ENCODE data around the gene SRC.

Gene SRC

GRCh38 chr20:37395921-37396415 is 50.0 kb downstream of the SRC start:
- H3K9me3 ChIP-seq (replicated peaks in 1 of 11), result no peaks in the 10 kb centered on the region
- peaks cover 37 to 57% (median 43%) of the 10 kb centered on the region in 10 experiments for H3K4me1 ChIP-seq
- peak overlapping the region in 9 of 11 experiments; percentile 25 to 69 (median 44); a peak in 8 of 22 replicates for H3K9ac ChIP-seq
- H3K27ac ChIP-seq, result peak overlapping the region in 8 of 11 experiments; percentile 30 to 65 (median 50); a peak in 11 of 22 replicates
- no peak for TF ChIP-seq Cebpa-rat (IDR thresholded peaks at IDR 0.05)
- H3K4me2 ChIP-seq, result peak overlapping the region; percentile 54 to 84 (median 67)
- H4K20me1 ChIP-seq, result peaks cover 0 to 84% (median 9%) of the 10 kb centered on the region in 11 experiments; a peak in 12 of 22 replicates
- no peaks in the 10 kb centered on the region for H3K27me3 ChIP-seq
- peak overlapping the region in 1 of 10 experiments; percentile 11; a peak in 1 of 20 replicates for H3K4me3 ChIP-seq
- H3K36me3 ChIP-seq, result peaks cover 29 to 98% (median 53%) of the 10 kb centered on the region in 11 experiments; a peak in 21 of 22 replicates

- peak overlapping the region in 4 of 11 experiments; percentile 7 to 44 (median 22); a peak in 1 of 22 replicates for H3K27ac ChIP-seq
- H3K4me3 ChIP-seq, result no peak overlapping the region
- no peaks in the 10 kb centered on the region for H3K27me3 ChIP-seq
- peak overlapping the region in 1 of 11 experiments; percentile 42; a peak in 2 of 22 replicates for H3K9ac ChIP-seq
- H3K36me3 ChIP-seq, result peaks cover 35 to 98% (median 59%) of the 10 kb centered on the region in 11 experiments; a peak in 21 of 22 replicates
- H4K20me1 ChIP-seq, result peaks cover 0 to 88% (median 9%) of the 10 kb centered on the region in 11 experiments; a peak in 11 of 22 replicates
- TF ChIP-seq Cebpa-rat (IDR thresholded peaks at IDR 0.05), result no peak
- peaks cover 37 to 57% (median 43%) of the 10 kb centered on the region in 10 experiments for H3K4me1 ChIP-seq
- H3K9me3 ChIP-seq (replicated peaks in 1 of 11), result no peaks in the 10 kb centered on the region
- peak overlapping the region in 3 of 11 experiments; percentile 75 to 84 (median 80); a peak in 5 of 22 replicates for H3K4me2 ChIP-seq
Measured at GRCh38 chr20:37396416-37397075, 50.6 kb downstream of the SRC start.

GRCh38 chr20:37397076-37397953 is 51.4 kb downstream of the SRC start:
- TF ChIP-seq Cebpa-rat (IDR thresholded peaks at IDR 0.05), result no peak
- peak overlapping the region in 4 of 11 experiments; percentile 16 to 31 (median 22); a peak in 2 of 22 replicates for H3K27ac ChIP-seq
- peaks cover 37 to 51% (median 39%) of the 10 kb centered on the region in 10 experiments for H3K4me1 ChIP-seq
- H3K36me3 ChIP-seq, result peaks cover 37 to 98% (median 67%) of the 10 kb centered on the region in 11 experiments
- no peaks in the 10 kb centered on the region for H3K27me3 ChIP-seq
- no peaks in the 10 kb centered on the region for H3K9me3 ChIP-seq (replicated peaks in 1 of 11)
- no peak overlapping the region for H3K4me3 ChIP-seq
- H3K4me2 ChIP-seq, result peak overlapping the region in 2 of 11 experiments; percentile 12 to 84; a peak in 2 of 22 replicates
- H4K20me1 ChIP-seq, result peaks cover 0 to 93% (median 9%) of the 10 kb centered on the region in 11 experiments; a peak in 11 of 22 replicates
- no peak overlapping the region for H3K9ac ChIP-seq

GRCh38 chr20:37397954-37398749 is 52.2 kb downstream of the SRC start:
- peak overlapping the region in 1 of 11 experiments; percentile 23; a peak in 1 of 22 replicates for H3K27ac ChIP-seq
- no peak overlapping the region for H3K9ac ChIP-seq
- peaks cover 45 to 98% (median 75%) of the 10 kb centered on the region in 11 experiments for H3K36me3 ChIP-seq
- H3K4me2 ChIP-seq, result no peak overlapping the region
- H3K4me1 ChIP-seq, result peaks cover 30 to 42% (median 31%) of the 10 kb centered on the region in 10 experiments
- H3K27me3 ChIP-seq, result no peaks in the 10 kb centered on the region
- no peaks in the 10 kb centered on the region for H3K9me3 ChIP-seq (replicated peaks in 1 of 11)
- peaks cover 0 to 93% (median 9%) of the 10 kb centered on the region in 11 experiments; a peak in 11 of 22 replicates for H4K20me1 ChIP-seq
- H3K4me3 ChIP-seq, result no peak overlapping the region
- no peak for TF ChIP-seq Cebpa-rat (IDR thresholded peaks at IDR 0.05)

- Histone ChIP-seq H3K36me3 (peaks cover 54 to 99% (median 79%) of the 10 kb centered on the region in 11 experiments), H3K9ac (no peak overlapping the region)
- TF ChIP-seq Cebpa-rat (IDR thresholded peaks at IDR 0.05), result no peak
Measured at GRCh38 chr20:37398750-37399621, 53.0 kb downstream of the SRC start.

GRCh38 chr20:37401282-37401929 is 55.5 kb downstream of the SRC start:
- H3K36me3 ChIP-seq, result peaks cover 56 to 85% (median 80%) of the 10 kb centered on the region in 11 experiments
- peaks cover 0 to 86% (median 0%) of the 10 kb centered on the region in 11 experiments; a peak in 6 of 22 replicates for H4K20me1 ChIP-seq
- no peak overlapping the region for H3K9ac ChIP-seq
- no peak overlapping the region for H3K27ac ChIP-seq
- H3K4me2 ChIP-seq, result no peak overlapping the region
- H3K4me3 ChIP-seq, result no peak overlapping the region
- peaks cover 6 to 22% (median 11%) of the 10 kb centered on the region in 10 experiments for H3K4me1 ChIP-seq
- H3K27me3 ChIP-seq, result no peaks in the 10 kb centered on the region; a peak in 2 of 22 replicates
- no peak for TF ChIP-seq Cebpa-rat (IDR thresholded peaks at IDR 0.05)
- no peaks in the 10 kb centered on the region for H3K9me3 ChIP-seq (replicated peaks in 1 of 11)

More at GRCh38 chr20:37398750-37399621, 53.0 kb downstream of the SRC start:
- H3K4me3 ChIP-seq, result no peak overlapping the region
- peaks cover 22 to 34% (median 23%) of the 10 kb centered on the region in 10 experiments for H3K4me1 ChIP-seq
- no peaks in the 10 kb centered on the region for H3K9me3 ChIP-seq (replicated peaks in 1 of 11)
- H3K4me2 ChIP-seq, result no peak overlapping the region
- peaks cover 0 to 93% (median 9%) of the 10 kb centered on the region in 11 experiments; a peak in 11 of 22 replicates for H4K20me1 ChIP-seq
- no peak overlapping the region for H3K27ac ChIP-seq
- no peaks in the 10 kb centered on the region for H3K27me3 ChIP-seq

All from BLaER1 treated with 17β-estradiol and CSF1 and Interleukin-3, amounts not matched to agents 10 nM and 100 nM (cell line).